Mucosa of descending colon (tissue), 3 donors: ENCODE results near the gene DDIT4. TPM values are rescaled to one million over a fixed set of nuclear protein-coding genes. Genes with fewer than 3 reads are reported as not detected.
A peak's percentile ranks its signal among the peaks of the same experiment; 100 is the strongest.
"Not testable (repeated sequence)": the region's sequence is repeated elsewhere in the genome, so short reads cannot be mapped to it uniquely, and the experiment has no call there.

Experiments used
- ATAC-seq: fragments of 200-7000 bp; cut with Tn5 transposase; one replicate; pipeline ENCODE4 v1.9.1; 2020; ENCODE audit warnings: mild to moderate bottlenecking, moderate library complexity
- DNase-seq, 3 donors: peaks; one replicate each; pipeline ENCODE4 v3.0.0-alpha.2; 2020
- H3K36me3 ChIP-seq: fragments of 200-600 bp; one replicate; pipeline ENCODE4 v1.8.0; 2021; ENCODE audit warnings: low read depth, mild to moderate bottlenecking
- H3K4me1 ChIP-seq: fragments of 200-600 bp; one replicate; pipeline ENCODE4 v1.8.0; 2021; ENCODE audit warnings: low read depth, mild to moderate bottlenecking
- H3K4me3 ChIP-seq: fragments of 200-600 bp; one replicate; pipeline ENCODE4 v1.8.0; 2021; ENCODE audit warnings: mild to moderate bottlenecking
- H3K9me3 ChIP-seq: fragments of 200-600 bp; one replicate; pipeline ENCODE4 v1.8.0; 2021; ENCODE audit warnings: mild to moderate bottlenecking
- CTCF ChIP-seq: fragments of 200-600 bp; IDR thresholded peaks from one replicate; pipeline ENCODE4 v1.8.0; 2022; ENCODE audit warnings: antibody characterized with exemption, mild to moderate bottlenecking
- intact Hi-C, 2 donors: fragments of 100-400 bp; cut with DNase I in 1 of 2; cut with micrococcal nuclease in 1 of 2; formaldehyde crosslinking; loops; one replicate each; pipeline versions ENCODE4 v1.11.0 to v1.11.1; 2022; cut with DNase I, micrococcal nuclease
- total RNA-seq, 3 donors: library from RNA; stranded (reverse); fragmentation: NEBNext Ultra II Directional in 2 of 3; extraction: Animal tissue kit (Norgen Biotek cat#: 25700) in 2 of 3; gene quantifications; one replicate each; pipeline versions ENCODE4 v1.2.1 to v1.2.4, GENCODE V29; 2021 to 2023
- donor health status: DM: no; HTN: no; CAD: no; lungs with moderate emphysema.
- donor health status: DM: no; HTN: no; CAD: no.
- donor health status: DM: no; HTN: yes; CAD: no.

DDIT4 gene
- total RNA-seq, 3 donors from 2014 or later = 32.9 to 142 (median 49.6) TPM

DNA sequence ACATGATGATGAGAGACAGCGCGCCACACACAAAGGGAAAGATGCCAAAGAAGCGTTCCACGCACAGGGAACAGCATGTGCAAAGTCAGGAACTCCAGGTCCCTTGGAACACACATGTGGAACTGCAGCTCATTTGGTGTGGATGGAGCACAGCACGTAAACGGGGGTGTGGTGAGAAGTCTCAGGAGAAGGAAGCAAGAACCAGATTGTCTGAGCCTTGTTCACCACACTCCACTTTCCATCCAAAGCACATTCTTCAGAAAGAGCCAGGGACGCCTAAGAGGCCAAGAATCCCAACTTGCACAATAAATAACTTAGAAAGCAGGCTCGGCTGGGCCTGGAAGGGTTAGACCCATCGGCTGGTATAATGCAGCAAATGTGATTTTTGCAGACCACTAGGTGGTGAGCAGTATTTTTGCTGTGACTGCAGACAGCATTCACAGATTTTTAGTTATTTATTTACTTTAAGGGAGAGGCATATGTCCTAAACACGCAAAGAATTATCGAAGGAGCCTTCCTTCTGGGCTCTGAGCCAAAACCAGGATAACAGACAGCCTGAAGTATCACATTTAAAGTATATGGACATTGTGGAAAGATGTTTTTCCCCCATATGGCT lies 29.8 kb upstream of the DDIT4 start:
- TF ChIP-seq CTCF = no peak
- H3K9me3 ChIP-seq = no peaks in the 10 kb centered on the region
- no peaks in the 10 kb centered on the region for H3K36me3 ChIP-seq
- H3K4me1 ChIP-seq = peaks cover 62% of the 10 kb centered on the region
- DNase-seq (peak in 2 of 3 donors; percentile 53 to 86), ATAC-seq (peak; percentile 29)
- intact Hi-C loops = no loop called here
- H3K4me3 ChIP-seq = no peak overlapping the region

GRCh38 chr10:72244573-72245038 lies 29.1 kb upstream of the DDIT4 start:
- Histone ChIP-seq H3K4me3 (no peak overlapping the region), H3K9me3 (no peaks in the 10 kb centered on the region), H3K36me3 (no peaks in the 10 kb centered on the region), H3K4me1 (peaks cover 69% of the 10 kb centered on the region)
- intact Hi-C loops = no loop called here
- no peak for ATAC-seq
- DNase-seq = no peak
- TF ChIP-seq CTCF = no peak

- H3K4me3 ChIP-seq = no peak overlapping the region
- H3K9me3 ChIP-seq = no peaks in the 10 kb centered on the region
- TF ChIP-seq CTCF = no peak
- peaks cover 74% of the 10 kb centered on the region for H3K4me1 ChIP-seq
- DNase-seq (peak in 1 of 3 donors; percentile 23), ATAC-seq (no peak)
- no peaks in the 10 kb centered on the region for H3K36me3 ChIP-seq
- intact Hi-C loops = no loop called here
Observed at GRCh38 chr10:72245949-72246525, 27.7 kb upstream of the DDIT4 start.

DNA sequence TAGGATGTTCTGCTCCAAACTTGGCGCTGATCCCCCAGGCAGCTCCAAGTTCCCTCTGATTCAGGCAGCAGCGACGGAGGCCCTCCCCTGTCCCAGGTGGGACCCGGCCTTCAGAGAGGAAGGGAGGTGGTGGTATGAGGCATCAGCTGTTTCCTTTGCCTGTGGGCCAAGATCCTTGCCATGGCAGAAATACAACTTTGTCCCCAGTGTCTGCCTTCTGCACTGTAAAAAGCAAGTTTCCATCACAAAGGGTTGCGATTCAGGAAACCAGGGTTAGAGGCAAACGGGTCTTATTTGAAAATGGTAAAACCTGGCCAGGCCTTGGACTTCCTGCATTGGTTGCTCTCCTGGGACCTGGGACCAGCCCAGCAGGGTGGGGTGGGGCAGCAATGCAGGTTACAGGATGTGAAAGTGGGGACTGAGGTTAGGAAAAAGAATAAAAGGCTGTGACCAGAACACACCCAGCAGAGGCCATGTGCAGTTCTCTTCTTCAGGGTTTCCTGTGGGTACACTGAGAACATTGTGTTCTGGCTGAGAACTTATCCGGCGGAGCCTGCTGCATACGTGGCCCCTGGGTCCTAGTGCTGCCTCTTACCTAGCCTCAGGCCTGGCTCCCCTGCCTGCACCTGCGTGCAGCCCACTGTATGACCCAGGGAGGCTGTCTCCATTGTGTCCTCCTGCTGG lies 25.1 kb upstream of the DDIT4 start:
- no peak for TF ChIP-seq CTCF
- Histone ChIP-seq H3K4me3 (no peak overlapping the region), H3K36me3 (no peaks in the 10 kb centered on the region), H3K4me1 (peaks cover 72% of the 10 kb centered on the region), H3K9me3 (no peaks in the 10 kb centered on the region)
- DNase-seq (peak; percentile 79 to 94 (median 87)), ATAC-seq (peak; percentile 91)
- intact Hi-C loops = no loop called here

DNA sequence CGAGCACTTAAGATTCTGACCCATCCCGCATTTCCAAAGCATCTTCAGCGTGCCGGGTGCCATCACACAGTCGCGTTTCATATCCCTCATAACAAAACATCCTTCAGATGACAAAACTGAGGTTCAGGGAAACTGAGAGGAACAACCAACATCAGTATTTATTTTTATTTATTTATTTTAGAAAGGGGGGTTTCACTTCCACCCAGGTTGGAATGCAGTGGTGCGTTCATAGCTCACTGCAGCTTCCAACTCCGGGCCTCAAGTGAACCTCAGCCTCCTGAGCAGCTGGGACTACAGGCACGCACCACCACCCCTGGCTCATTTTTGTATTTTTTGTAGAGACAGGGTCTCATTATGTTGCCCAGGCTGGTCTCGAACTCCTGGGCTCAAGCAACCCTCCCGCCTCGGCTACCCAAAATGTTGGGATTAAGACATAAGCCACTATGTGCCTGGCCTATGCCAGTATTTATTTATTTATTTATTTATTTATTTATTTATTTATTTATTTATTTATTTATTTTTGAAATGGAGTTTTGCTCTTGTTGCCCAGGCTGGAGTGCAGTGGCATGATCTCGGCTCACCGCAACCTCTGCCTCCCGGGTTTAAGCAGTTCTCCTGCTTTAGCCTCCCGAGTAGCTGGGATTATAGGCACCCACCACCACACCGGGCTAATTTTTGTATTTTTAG lies 24.4 kb upstream of the DDIT4 start:
- ATAC-seq, H3K9me3 ChIP-seq, H3K4me3 ChIP-seq, H3K36me3 ChIP-seq, intact Hi-C loops: not testable (repeated sequence)
- peaks cover 74% of the 10 kb centered on the region for H3K4me1 ChIP-seq
- DNase-seq = peak in 2 of 3 donors; percentile 37 to 52

DNA sequence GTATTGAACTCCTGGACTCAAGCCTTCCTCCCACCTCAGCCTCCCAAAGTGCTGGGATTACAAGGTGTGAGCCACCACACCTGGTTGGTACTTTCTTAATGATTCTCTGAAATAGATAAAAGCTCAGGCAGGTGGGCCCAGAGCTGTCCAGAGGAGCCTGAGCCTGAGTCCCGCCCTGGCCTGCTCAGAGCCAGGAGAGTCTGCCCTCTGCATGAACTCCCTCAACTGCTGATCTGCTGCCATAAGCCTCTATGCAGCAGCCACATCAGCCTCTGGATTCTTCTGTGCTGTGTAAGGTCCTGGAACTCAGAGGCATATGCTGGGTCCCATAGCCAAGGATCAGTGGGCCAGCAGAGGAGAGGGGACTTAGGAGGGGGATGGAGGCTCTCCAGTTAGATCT lies 23.1 kb upstream of the DDIT4 start:
- intact Hi-C loops = no loop called here
- peaks cover 74% of the 10 kb centered on the region for H3K4me1 ChIP-seq
- ATAC-seq (no peak), DNase-seq (peak in 2 of 3 donors; percentile 45 to 65)
- no peaks in the 10 kb centered on the region for H3K36me3 ChIP-seq
- no peak overlapping the region for H3K4me3 ChIP-seq
- H3K9me3 ChIP-seq = no peaks in the 10 kb centered on the region
- no peak for TF ChIP-seq CTCF
